GM12878 (cell line): ENCODE results near the gene TRPM6. TPM values are rescaled to one million over a fixed set of nuclear protein-coding genes. Genes with fewer than 3 reads are reported as not detected.

Experiments used
- ATAC-seq: fragments of 200-7000 bp; cut with Tn5 transposase; 3 replicates; pipeline ENCODE4 v1.9.1; 2020; ENCODE audit warnings: mild to moderate bottlenecking, moderate library complexity
- BruUV-seq: library from RNA; stranded (reverse); fragments of 400-500 nt; replicated peaks from 2 replicates; lab custom pipeline; 2021; lab: Mats Ljungman, UMichigan
- CTCF ChIA-PET: fragments of 300-600 bp; sonication (Branson Sonifier 250); formaldehyde crosslinking; extraction: SDS; loops from one replicate; lab custom pipeline; 2021; ENCODE audit warnings: inconsistent platforms; lab: Yijun Ruan, JAX
- POLR2A ChIA-PET: fragments of 350-600 bp; formaldehyde crosslinking; extraction: SDS; loops from one replicate; lab custom pipeline; 2021; ENCODE audit warnings: inconsistent platforms; lab: Charles Lee
- RAD21 ChIA-PET: fragments of 300-600 bp; sonication (Branson Sonifier 250); formaldehyde crosslinking; loops from one replicate; lab custom pipeline; 2023; ENCODE audit warnings: antibody characterized with exemption; ENCODE audit not compliant: unreplicated experiment; lab: Charles Lee
- SMC1A ChIA-PET: fragments of 300-600 bp; sonication (Branson Sonifier 250); formaldehyde crosslinking; loops from one replicate; lab custom pipeline; 2023; ENCODE audit not compliant: unreplicated experiment, uncharacterized antibody; lab: Charles Lee
- DNase-seq: peaks from one replicate; pipeline ENCODE4 v3.0.0-alpha.2; 2011; ENCODE audit warnings: low read depth, low spot score
- FAIRE-seq: peaks from 3 replicates; lab custom pipeline; 2011; peaks lifted over from hg19 to GRCh38; lab: Jason Lieb, UNC
- H2AFZ ChIP-seq: 2 replicates; pipeline ENCODE4 v1.6.0; 2011; ENCODE audit warnings: low read depth, low read length, control low read depth; ENCODE audit not compliant: control insufficient read depth
- H3K27ac ChIP-seq: 2 replicates; pipeline ENCODE4 v1.5.1; 2011; ENCODE audit warnings: control low read depth; ENCODE audit not compliant: control insufficient read depth, insufficient read depth
- H3K27me3 ChIP-seq, 2 experiments: replicated peaks in 1 of 2; 2 replicates each; pipeline versions ENCODE4 v1.6.0 to v1.6.1; 2011; ENCODE audit warnings: low read length in 1 of 2; ENCODE audit not compliant: control insufficient read depth in 2 of 2, insufficient read depth in 2 of 2
- H3K36me3 ChIP-seq, 2 experiments: 2 replicates each; pipeline ENCODE4 v1.5.1; 2011; ENCODE audit warnings: low read length in 1 of 2; ENCODE audit not compliant: control insufficient read depth in 2 of 2, insufficient read depth in 2 of 2
- H3K4me1 ChIP-seq: 2 replicates; pipeline ENCODE4 v1.6.1; 2011; ENCODE audit warnings: mild to moderate bottlenecking, low read length, moderate library complexity, mixed read lengths; ENCODE audit not compliant: control insufficient read depth, insufficient read depth
- H3K4me2 ChIP-seq: 2 replicates; pipeline ENCODE4 v1.6.0; 2011; ENCODE audit warnings: control low read depth; ENCODE audit not compliant: control insufficient read depth, insufficient read depth
- H3K4me3 ChIP-seq: fragments of 200-600 bp; sonication (generic); 2 replicates; pipeline ENCODE4 v1.5.1; 2016
- H3K79me2 ChIP-seq: 2 replicates; pipeline ENCODE4 v1.6.0; 2011; ENCODE audit warnings: low read length; ENCODE audit not compliant: control insufficient read depth, insufficient read depth
- H3K9ac ChIP-seq: 2 replicates; pipeline ENCODE4 v1.8.0; 2011; ENCODE audit warnings: low read length, control low read depth, mixed read lengths; ENCODE audit not compliant: control insufficient read depth, insufficient read depth
- H3K9me3 ChIP-seq: replicated peaks from 3 replicates; pipeline ENCODE4 v1.5.1; 2011; ENCODE audit warnings: mild to moderate bottlenecking, low read length; ENCODE audit not compliant: control insufficient read depth, insufficient read depth
- H4K20me1 ChIP-seq: 2 replicates; pipeline ENCODE4 v1.6.0; 2011; ENCODE audit not compliant: control insufficient read depth, insufficient read depth
- BACH1 ChIP-seq: fragments of 450-650 bp; IDR thresholded peaks from 2 replicates; pipeline ENCODE4 v1.6.1; 2017; ENCODE audit warnings: mild to moderate bottlenecking, borderline replicate concordance
- CEBPB ChIP-seq, 2 experiments: fragments of 150-350 bp in 1 of 2; IDR thresholded peaks; 2 replicates each; pipeline ENCODE4 v1.6.1; 2012 to 2014; ENCODE audit warnings: low read depth in 2 of 2, low read length in 2 of 2, borderline replicate concordance in 1 of 2, inconsistent platforms in 1 of 2
- EGR1 ChIP-seq, 2 experiments: IDR thresholded peaks; 1 replicate in 1 of 2; 2 replicates in 1 of 2; pipeline ENCODE4 v1.6.1; 2011 to 2012; ENCODE audit warnings: low read depth in 2 of 2, low read length in 2 of 2, borderline replicate concordance in 1 of 2, mild to moderate bottlenecking in 1 of 2, moderate library complexity in 1 of 2
- HDAC2 ChIP-seq: fragments of 200-600 bp; sonication (generic); IDR thresholded peaks from 2 replicates; pipeline ENCODE4 v1.6.1; 2017
- MEF2A ChIP-seq: IDR thresholded peaks from 2 replicates; pipeline ENCODE4 v1.6.1; 2011; ENCODE audit warnings: low read depth, mild to moderate bottlenecking, low read length, moderate library complexity; ENCODE audit not compliant: insufficient read depth
- MTA2 ChIP-seq: fragments of 450-650 bp; IDR thresholded peaks from 2 replicates; pipeline ENCODE4 v1.6.1; 2016; ENCODE audit warnings: low read depth, mild to moderate bottlenecking, moderate library complexity
- MTA3 ChIP-seq: IDR thresholded peaks from 2 replicates; pipeline ENCODE4 v1.6.1; 2012; ENCODE audit warnings: low read length, inconsistent platforms, borderline replicate concordance
- NBN ChIP-seq: fragments of 450-650 bp; IDR thresholded peaks from 2 replicates; pipeline ENCODE4 v1.6.1; 2016
- TAF1 ChIP-seq: IDR thresholded peaks from 2 replicates; pipeline ENCODE4 v1.6.1; 2011; ENCODE audit warnings: mild to moderate bottlenecking, low read depth, low read length, borderline replicate concordance
- ZZZ3 ChIP-seq: IDR thresholded peaks from 2 replicates; pipeline ENCODE4 v1.6.1; 2011; ENCODE audit warnings: low read depth; ENCODE audit not compliant: control insufficient read depth, insufficient read length
- WGBS: methylation state at CpG from one replicate; pipeline ENCODE4 v1.1.6; 2016; ENCODE audit warnings: low lambda C conversion rate; ENCODE audit not compliant: insufficient replicate concordance, insufficient coverage; ENCODE audit errors: missing lambda C conversion rate; 5-methylcytosine and 5-hydroxymethylcytosine counted together
- in situ Hi-C: fragments of 300-500 bp; cut with MboI; formaldehyde crosslinking; loops from 9 replicates; pipeline ENCODE4 v1.14.3; 2018; ENCODE audit warnings: mixed read lengths
- intact Hi-C: fragments of 100-400 bp; cut with micrococcal nuclease; formaldehyde crosslinking; loops from one replicate; pipeline ENCODE4 v1.14.2; 2022; ENCODE audit not compliant: unreplicated experiment
- polyA plus RNA-seq, 11 experiments: library from polyadenylated mRNA; depleted of rRNA in 4 of 11; unstranded in 6 of 11; stranded (reverse) in 5 of 11; fragments of >200 nt; fragmentation: Nextera tagmentation in 4 of 11; fragmentation: Illumina TruSeq in 1 of 11; extraction: Ambion mirVana in 4 of 11; extraction: Trizol in 1 of 11; gene quantifications; 1 replicate in 1 of 11; 2 replicates in 10 of 11; pipeline versions ENCODE4 v1.2.1 to v1.2.3, GENCODE V29; 2011 to 2016; ENCODE audit warnings: inconsistent platforms in 2 of 11, missing spikeins in 2 of 11, low read depth in 1 of 11
- total RNA-seq, 4 experiments: library from RNA; depleted of rRNA in 3 of 4; stranded (reverse); fragments of >200 nt in 3 of 4; fragmentation: Illumina TruSeq in 1 of 4; extraction: Trizol in 1 of 4; gene quantifications; 2 replicates each; pipeline versions ENCODE4 v1.2.1 to v1.2.3, GENCODE V29; 2013 to 2021
- TF ChIP-seq, protein P1 (sequence below): IDR thresholded peaks from 2 replicates; pipeline ENCODE4 v1.6.1; 2012; ENCODE audit warnings: improper control_type of control experiment, low read depth, low read length; ENCODE audit not compliant: insufficient replicate concordance
- TF ChIP-seq, protein P2 (sequence below): IDR thresholded peaks from 2 replicates; pipeline ENCODE4 v1.6.1; 2012; ENCODE audit warnings: low read length, inconsistent platforms

Gene TRPM6
- total and polyA plus RNA-seq, 10 of the 15 experiments (the other 5 are each of a cell fraction or from before 2014, with no cell fraction given) = under 0.01 to 0.34 (median 0.05) TPM; not detected in 1

DNA sequence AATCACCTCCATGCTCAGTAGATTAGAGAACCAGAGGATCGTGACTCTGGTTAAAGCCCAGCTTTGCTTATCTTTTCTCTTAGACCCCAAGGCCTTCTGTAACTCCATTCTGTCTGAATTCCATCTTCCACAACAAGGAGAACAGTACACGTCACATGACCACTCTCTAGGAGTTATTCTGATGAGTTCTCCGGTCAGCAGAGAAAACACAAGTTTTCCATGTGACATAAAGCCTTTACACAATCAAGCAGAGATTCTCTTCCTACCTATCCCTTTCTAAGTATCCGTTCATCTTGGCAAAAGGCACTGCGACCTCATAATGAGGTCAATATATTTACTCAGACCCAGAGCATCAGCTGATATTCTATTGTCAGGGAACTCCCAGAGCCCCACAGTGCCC lies 112.3 kb downstream of the TRPM6 start:
- RAD21 ChIA-PET = interaction anchor here (1.2 to 5.1 kb wide), 3 partner anchors 8 to 300 kb away, joined by 3 to 24 read pairs (median 4); no protein-coding TSS in a partner anchor
- Histone ChIP-seq H3K27ac (no peak overlapping the region), H4K20me1 (no peaks in the 10 kb centered on the region), H3K4me1 (peaks cover 5% of the 10 kb centered on the region), H3K36me3 (no peaks in the 10 kb centered on the region), H3K4me2 (no peak overlapping the region), H3K9me3 (no peaks in the 10 kb centered on the region), H3K79me2 (no peaks in the 10 kb centered on the region), H3K27me3 (no peaks in the 10 kb centered on the region; a peak in 1 of 4 replicates), H3K4me3 (no peak overlapping the region), H2AFZ (no peak overlapping the region), H3K9ac (no peak overlapping the region)
- FAIRE-seq = no peak
- TF ChIP-seq EGR1 (IDR thresholded peaks at IDR 0.05; ENCODE audit: borderline replicate concordance in 1 of 2, low read depth in 2 of 2, low read length in 2 of 2) (no peak), MTA2 (no peak), TAF1 (no peak), NBN (no peak), CEBPB (IDR thresholded peaks at IDR 0.05; ENCODE audit: borderline replicate concordance in 1 of 2, low read depth in 2 of 2, low read length in 2 of 2) (no peak), HDAC2 (no peak), ZZZ3 (no peak), BACH1 (no peak), MTA3 (no peak), MEF2A (no peak)
- TF ChIP-seq, protein P1, sequence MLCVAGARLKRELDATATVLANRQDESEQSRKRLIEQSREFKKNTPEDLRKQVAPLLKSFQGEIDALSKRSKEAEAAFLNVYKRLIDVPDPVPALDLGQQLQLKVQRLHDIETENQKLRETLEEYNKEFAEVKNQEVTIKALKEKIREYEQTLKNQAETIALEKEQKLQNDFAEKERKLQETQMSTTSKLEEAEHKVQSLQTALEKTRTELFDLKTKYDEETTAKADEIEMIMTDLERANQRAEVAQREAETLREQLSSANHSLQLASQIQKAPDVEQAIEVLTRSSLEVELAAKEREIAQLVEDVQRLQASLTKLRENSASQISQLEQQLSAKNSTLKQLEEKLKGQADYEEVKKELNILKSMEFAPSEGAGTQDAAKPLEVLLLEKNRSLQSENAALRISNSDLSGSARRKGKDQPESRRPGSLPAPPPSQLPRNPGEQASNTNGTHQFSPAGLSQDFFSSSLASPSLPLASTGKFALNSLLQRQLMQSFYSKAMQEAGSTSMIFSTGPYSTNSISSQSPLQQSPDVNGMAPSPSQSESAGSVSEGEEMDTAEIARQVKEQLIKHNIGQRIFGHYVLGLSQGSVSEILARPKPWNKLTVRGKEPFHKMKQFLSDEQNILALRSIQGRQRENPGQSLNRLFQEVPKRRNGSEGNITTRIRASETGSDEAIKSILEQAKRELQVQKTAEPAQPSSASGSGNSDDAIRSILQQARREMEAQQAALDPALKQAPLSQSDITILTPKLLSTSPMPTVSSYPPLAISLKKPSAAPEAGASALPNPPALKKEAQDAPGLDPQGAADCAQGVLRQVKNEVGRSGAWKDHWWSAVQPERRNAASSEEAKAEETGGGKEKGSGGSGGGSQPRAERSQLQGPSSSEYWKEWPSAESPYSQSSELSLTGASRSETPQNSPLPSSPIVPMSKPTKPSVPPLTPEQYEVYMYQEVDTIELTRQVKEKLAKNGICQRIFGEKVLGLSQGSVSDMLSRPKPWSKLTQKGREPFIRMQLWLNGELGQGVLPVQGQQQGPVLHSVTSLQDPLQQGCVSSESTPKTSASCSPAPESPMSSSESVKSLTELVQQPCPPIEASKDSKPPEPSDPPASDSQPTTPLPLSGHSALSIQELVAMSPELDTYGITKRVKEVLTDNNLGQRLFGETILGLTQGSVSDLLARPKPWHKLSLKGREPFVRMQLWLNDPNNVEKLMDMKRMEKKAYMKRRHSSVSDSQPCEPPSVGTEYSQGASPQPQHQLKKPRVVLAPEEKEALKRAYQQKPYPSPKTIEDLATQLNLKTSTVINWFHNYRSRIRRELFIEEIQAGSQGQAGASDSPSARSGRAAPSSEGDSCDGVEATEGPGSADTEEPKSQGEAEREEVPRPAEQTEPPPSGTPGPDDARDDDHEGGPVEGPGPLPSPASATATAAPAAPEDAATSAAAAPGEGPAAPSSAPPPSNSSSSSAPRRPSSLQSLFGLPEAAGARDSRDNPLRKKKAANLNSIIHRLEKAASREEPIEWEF = no peak
- TF ChIP-seq, protein P2, sequence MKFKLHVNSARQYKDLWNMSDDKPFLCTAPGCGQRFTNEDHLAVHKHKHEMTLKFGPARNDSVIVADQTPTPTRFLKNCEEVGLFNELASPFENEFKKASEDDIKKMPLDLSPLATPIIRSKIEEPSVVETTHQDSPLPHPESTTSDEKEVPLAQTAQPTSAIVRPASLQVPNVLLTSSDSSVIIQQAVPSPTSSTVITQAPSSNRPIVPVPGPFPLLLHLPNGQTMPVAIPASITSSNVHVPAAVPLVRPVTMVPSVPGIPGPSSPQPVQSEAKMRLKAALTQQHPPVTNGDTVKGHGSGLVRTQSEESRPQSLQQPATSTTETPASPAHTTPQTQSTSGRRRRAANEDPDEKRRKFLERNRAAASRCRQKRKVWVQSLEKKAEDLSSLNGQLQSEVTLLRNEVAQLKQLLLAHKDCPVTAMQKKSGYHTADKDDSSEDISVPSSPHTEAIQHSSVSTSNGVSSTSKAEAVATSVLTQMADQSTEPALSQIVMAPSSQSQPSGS = no peak
- in situ Hi-C loops (loop anchor here (5.0 kb wide), 1 partner anchor 302 kb away; no protein-coding TSS in a partner anchor), intact Hi-C loops (loop anchor here (2.0 kb wide), 3 partner anchors 165 to 409 kb away; partner anchors contain the start of gene C9orf40)
- no TSS peak for BruUV-seq
- no peak for DNase-seq
- WGBS = 56% methylated on average over 5 of the region's 5 CpGs
- SMC1A ChIA-PET = interaction anchor here (0.7 to 7.2 kb wide), 9 partner anchors 11 to 302 kb away, joined by 3 to 127 read pairs (median 3); partner anchors contain the start of gene CARNMT1
- CTCF ChIA-PET = interaction anchor here (0.7 to 15.1 kb wide), 25 partner anchors 8 to 1526 kb away, joined by 3 to 320 read pairs (median 4); no protein-coding TSS in a partner anchor
- ATAC-seq = no peak
- POLR2A ChIA-PET = no interaction called here
